Mammary epithelial cell (primary cell): ENCODE data around the gene KRCC1.

Experiments
- EZH2 ChIP-seq: IDR thresholded peaks from 2 replicates; pipeline ENCODE4 v1.6.1; 2012; ENCODE audit warnings: low read length, inconsistent platforms, borderline replicate concordance
- TF ChIP-seq, protein P1 (sequence below), 2 donors: IDR thresholded peaks in 1 of 2; conservative IDR thresholded peaks in 1 of 2; 2 replicates each; pipeline ENCODE4 v1.5.1; 2011 to 2012; ENCODE audit warnings: inconsistent platforms in 2 of 2, low read length in 2 of 2, mild to moderate bottlenecking in 2 of 2, control low read depth in 1 of 2, low read depth in 1 of 2; ENCODE audit not compliant: insufficient read depth in 1 of 2; ENCODE audit errors: extremely low read depth in 1 of 2

DNA sequence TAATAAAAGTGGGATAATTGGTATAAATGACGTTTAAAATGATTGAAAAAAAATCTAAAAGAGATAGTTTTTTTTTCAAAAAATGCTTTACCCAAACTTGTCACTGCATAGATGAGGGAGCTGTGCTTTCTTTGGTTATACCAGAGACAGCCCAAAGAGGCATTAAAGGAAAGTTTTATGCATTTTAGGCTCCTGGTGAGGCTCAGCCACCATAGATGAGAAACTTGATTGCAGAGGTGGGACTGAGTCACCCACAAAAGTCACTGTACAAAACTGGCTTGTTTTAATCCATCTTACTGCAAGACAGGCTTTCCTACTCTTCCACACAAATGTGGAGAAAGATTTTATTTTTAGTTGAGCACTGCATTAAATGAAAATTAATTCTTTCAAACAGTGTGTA is 14.5 kb upstream of the KRCC1 start:
- TF ChIP-seq, protein P1, sequence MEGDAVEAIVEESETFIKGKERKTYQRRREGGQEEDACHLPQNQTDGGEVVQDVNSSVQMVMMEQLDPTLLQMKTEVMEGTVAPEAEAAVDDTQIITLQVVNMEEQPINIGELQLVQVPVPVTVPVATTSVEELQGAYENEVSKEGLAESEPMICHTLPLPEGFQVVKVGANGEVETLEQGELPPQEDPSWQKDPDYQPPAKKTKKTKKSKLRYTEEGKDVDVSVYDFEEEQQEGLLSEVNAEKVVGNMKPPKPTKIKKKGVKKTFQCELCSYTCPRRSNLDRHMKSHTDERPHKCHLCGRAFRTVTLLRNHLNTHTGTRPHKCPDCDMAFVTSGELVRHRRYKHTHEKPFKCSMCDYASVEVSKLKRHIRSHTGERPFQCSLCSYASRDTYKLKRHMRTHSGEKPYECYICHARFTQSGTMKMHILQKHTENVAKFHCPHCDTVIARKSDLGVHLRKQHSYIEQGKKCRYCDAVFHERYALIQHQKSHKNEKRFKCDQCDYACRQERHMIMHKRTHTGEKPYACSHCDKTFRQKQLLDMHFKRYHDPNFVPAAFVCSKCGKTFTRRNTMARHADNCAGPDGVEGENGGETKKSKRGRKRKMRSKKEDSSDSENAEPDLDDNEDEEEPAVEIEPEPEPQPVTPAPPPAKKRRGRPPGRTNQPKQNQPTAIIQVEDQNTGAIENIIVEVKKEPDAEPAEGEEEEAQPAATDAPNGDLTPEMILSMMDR (conservative IDR thresholded peaks at IDR 0.05 in 1 of 2, IDR thresholded peaks at IDR 0.05 in 1 of 2; ENCODE audit: extremely low read depth in 1 of 2, insufficient read depth in 1 of 2, low read depth in 1 of 2, low read length in 2 of 2) = no peak
- TF ChIP-seq EZH2 = no peak
